A549 (cell line): ENCODE data around the gene CDYL2. TPM values are rescaled to one million over a fixed set of nuclear protein-coding genes. Genes with fewer than 3 reads are reported as not detected.

Experiments
- ATAC-seq, 2 experiments: fragments of 200-7000 bp in 1 of 2; fragments of >200 bp in 1 of 2; cut with Nextera tagmentation in 1 of 2; cut with Tn5 transposase in 1 of 2; 3 replicates each; pipeline versions ENCODE4 v1.8.0 to v1.9.1; 2018 to 2020; ENCODE audit warnings: mild to moderate bottlenecking in 1 of 2, moderate library complexity in 1 of 2
- CTCF ChIA-PET: fragments of 300-600 bp; sonication (Branson Sonifier 250); formaldehyde crosslinking; extraction: SDS; loops from one replicate; lab custom pipeline; 2021; ENCODE audit warnings: antibody characterized with exemption, inconsistent platforms; lab: Yijun Ruan, JAX
- POLR2A ChIA-PET: fragments of 350-600 bp; formaldehyde crosslinking; extraction: SDS; loops from one replicate; lab custom pipeline; 2021; ENCODE audit warnings: antibody characterized with exemption, inconsistent platforms; lab: Yijun Ruan, JAX
- DNase-seq, 2 experiments: peaks; one replicate each; pipeline versions ENCODE4 v3.0.0 to v3.0.0-alpha.2; 2011 to 2016; ENCODE audit warnings: low read depth in 1 of 2, low spot score in 1 of 2
- FAIRE-seq: peaks from 2 replicates; lab custom pipeline; 2011; peaks lifted over from hg19 to GRCh38; lab: Jason Lieb, UNC
- H3K27ac ChIP-seq, 2 experiments: fragments of >200 bp; sonication (Bioruptor Twin); formaldehyde crosslinking; 3 replicates each; pipeline ENCODE4 v1.5.1; 2016 to 2017
- H3K4me1 ChIP-seq: fragments of >200 bp; sonication (Bioruptor Twin); formaldehyde crosslinking; 3 replicates; pipeline ENCODE4 v1.6.1; 2016
- H3K4me2 ChIP-seq: fragments of >200 bp; sonication (Bioruptor Twin); formaldehyde crosslinking; 3 replicates; pipeline ENCODE4 v1.6.1; 2016
- H3K4me3 ChIP-seq: fragments of >200 bp; sonication (Bioruptor Twin); formaldehyde crosslinking; 3 replicates; pipeline ENCODE4 v1.5.1; 2016
- H3K9me3 ChIP-seq: fragments of >200 bp; sonication (Bioruptor Twin); formaldehyde crosslinking; 3 replicates; pipeline ENCODE4 v1.6.1; 2016
- CBX2 ChIP-seq: fragments of 200-600 bp; sonication (generic); IDR thresholded peaks from 2 replicates; pipeline ENCODE4 v1.6.1; 2016; ENCODE audit warnings: low read depth, mild to moderate bottlenecking, borderline replicate concordance
- CBX8 ChIP-seq: fragments of 200-600 bp; sonication (generic); IDR thresholded peaks from 2 replicates; pipeline ENCODE4 v1.6.1; 2016
- CEBPB ChIP-seq, 2 experiments: fragments of >200 bp in 1 of 2; sonication (Bioruptor Twin) in 1 of 2; formaldehyde crosslinking in 1 of 2; IDR thresholded peaks; 2 replicates each; pipeline ENCODE4 v1.6.1; 2012 to 2016
- CHD4 ChIP-seq: fragments of 200-600 bp; sonication (generic); IDR thresholded peaks from 2 replicates; pipeline ENCODE4 v1.6.1; 2016; ENCODE audit warnings: antibody characterized with exemption, mild to moderate bottlenecking, borderline replicate concordance
- EHMT2 ChIP-seq: fragments of 200-600 bp; sonication (generic); IDR thresholded peaks from 2 replicates; pipeline ENCODE4 v1.6.1; 2016; ENCODE audit warnings: antibody characterized with exemption, low read depth, mild to moderate bottlenecking, moderate library complexity
- EP300 ChIP-seq, 2 experiments: fragments of >200 bp; sonication (Bioruptor Twin); formaldehyde crosslinking; IDR thresholded peaks; 2 replicates in 1 of 2; 3 replicates in 1 of 2; pipeline ENCODE4 v1.6.1; 2016 to 2017
- ESRRA ChIP-seq: fragments of 150-350 bp; IDR thresholded peaks from 2 replicates; pipeline ENCODE4 v1.6.1; 2014; ENCODE audit warnings: mild to moderate bottlenecking, low read length, borderline replicate concordance
- FOSB ChIP-seq: fragments of 250-450 bp; sonication (Bioruptor Pico); IDR thresholded peaks from 2 replicates; pipeline ENCODE4 v1.5.0; 2020; ENCODE audit warnings: mild to moderate bottlenecking, moderate library complexity
- FOXS1 ChIP-seq: fragments of 250-450 bp; sonication (Bioruptor Pico); IDR thresholded peaks from 2 replicates; pipeline ENCODE4 v1.5.0; 2020; ENCODE audit warnings: mild to moderate bottlenecking, moderate library complexity
- HOXA7 ChIP-seq: fragments of 250-450 bp; sonication (Bioruptor Pico); IDR thresholded peaks from 2 replicates; pipeline ENCODE4 v1.5.0; 2020; ENCODE audit warnings: mild to moderate bottlenecking, moderate library complexity
- HOXB13 ChIP-seq: fragments of 250-450 bp; sonication (Bioruptor Pico); IDR thresholded peaks from 2 replicates; pipeline ENCODE4 v1.5.0; 2020; ENCODE audit warnings: low read depth, mild to moderate bottlenecking, moderate library complexity
- JUN ChIP-seq, 2 experiments: fragments of >200 bp; sonication (Bioruptor Twin); formaldehyde crosslinking; IDR thresholded peaks; 2 replicates in 1 of 2; 3 replicates in 1 of 2; pipeline ENCODE4 v1.6.1; 2016 to 2017
- JUNB ChIP-seq: fragments of >200 bp; sonication (Bioruptor Twin); formaldehyde crosslinking; IDR thresholded peaks from 2 replicates; pipeline ENCODE4 v1.6.1; 2016
- KDM5A ChIP-seq: fragments of 200-600 bp; sonication (generic); IDR thresholded peaks from 2 replicates; pipeline ENCODE4 v1.6.1; 2016; ENCODE audit warnings: antibody characterized with exemption, mild to moderate bottlenecking
- POLR2A ChIP-seq: IDR thresholded peaks from 2 replicates; pipeline ENCODE4 v1.6.1; 2012; ENCODE audit warnings: mild to moderate bottlenecking, low read length
- SMC3 ChIP-seq: fragments of >200 bp; sonication (Bioruptor Twin); formaldehyde crosslinking; IDR thresholded peaks from 3 replicates; pipeline ENCODE4 v1.6.1; 2018; ENCODE audit warnings: inconsistent platforms
- TP53 ChIP-seq: fragments of 250-450 bp; sonication (Bioruptor Pico); IDR thresholded peaks from 2 replicates; pipeline ENCODE4 v1.5.0; 2021; ENCODE audit warnings: mild to moderate bottlenecking, moderate library complexity
- ZFP36 ChIP-seq: fragments of 450-650 bp; IDR thresholded peaks from 2 replicates; pipeline ENCODE4 v1.6.1; 2014; ENCODE audit warnings: borderline replicate concordance; ENCODE audit not compliant: partially characterized antibody
- WGBS: methylation state at CpG from one replicate; pipeline ENCODE4 v1.1.6; 2017; ENCODE audit errors: missing lambda C conversion rate; 5-methylcytosine and 5-hydroxymethylcytosine counted together
- polyA plus RNA-seq, 4 experiments: library from polyadenylated mRNA; depleted of rRNA in 3 of 4; stranded (reverse); fragments of >200 nt; fragmentation: RNase III in 1 of 4; extraction: RNeasy Plus Mini Kit Qiagen cat#74134 plus additional on column Dnase treatment in 1 of 4; gene quantifications; 2 replicates in 3 of 4; 3 replicates in 1 of 4; pipeline ENCODE4 v1.2.3, GENCODE V29; 2011 to 2017
- TF ChIP-seq, protein P1 (sequence below): fragments of 200-600 bp; sonication (generic); IDR thresholded peaks from 2 replicates; pipeline ENCODE4 v1.6.1; 2016; ENCODE audit warnings: antibody characterized with exemption, mild to moderate bottlenecking, moderate library complexity
- TF ChIP-seq, protein P2 (sequence below): IDR thresholded peaks from 2 replicates; pipeline ENCODE4 v1.6.1; 2012; ENCODE audit warnings: low read depth, borderline replicate concordance
- TF ChIP-seq, protein P3 (sequence below): fragments of 150-350 bp; IDR thresholded peaks from 2 replicates; pipeline ENCODE4 v1.6.1; 2014; ENCODE audit warnings: low read depth, mild to moderate bottlenecking, low read length
- TF ChIP-seq, protein P4 (sequence below): fragments of 250-450 bp; sonication (Bioruptor Pico); IDR thresholded peaks from 2 replicates; pipeline ENCODE4 v1.5.0; 2020; ENCODE audit warnings: low read depth, mild to moderate bottlenecking, moderate library complexity
- TF ChIP-seq, protein P5 (sequence below): IDR thresholded peaks from 2 replicates; pipeline ENCODE4 v1.6.1; 2012
- TF ChIP-seq, protein P6 (sequence below): fragments of 450-650 bp; IDR thresholded peaks from 2 replicates; pipeline ENCODE4 v1.6.1; 2014; ENCODE audit warnings: antibody characterized with exemption

CDYL2 gene
- polyA plus RNA-seq, 2 of the 4 experiments (the other 2 are of a cell fraction) = 0.05 to 0.10 TPM

DNA sequence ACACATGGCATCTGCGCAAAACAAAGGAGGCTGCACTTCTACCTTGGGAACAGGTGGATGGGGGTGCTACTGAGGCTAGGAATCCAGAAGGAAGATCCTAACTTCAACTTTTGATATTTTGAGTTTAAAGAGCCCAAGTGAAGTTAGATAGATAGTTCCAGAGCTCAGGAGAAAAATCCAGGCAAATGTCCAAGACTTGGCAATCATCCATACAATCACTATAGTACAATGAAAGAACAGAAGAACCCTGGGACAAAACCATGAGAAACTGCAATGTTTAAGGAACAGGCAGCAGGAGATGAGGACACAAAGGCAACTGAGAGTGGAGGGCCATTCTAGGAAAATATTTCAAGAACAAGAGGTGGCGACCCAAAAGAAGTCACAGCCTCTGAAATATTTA lies 12.4 kb downstream of the CDYL2 start:
- ChIA-PET POLR2A (no interaction called here), CTCF (no interaction called here)
- Histone ChIP-seq H3K4me2 (no peak overlapping the region), H3K27ac (no peak overlapping the region), H3K4me3 (no peak overlapping the region), H3K9me3 (no peaks in the 10 kb centered on the region), H3K4me1 (no peaks in the 10 kb centered on the region)
- 45% methylated on average over 2 of the region's 2 CpGs for whole genome bisulfite sequencing
- no peak for DNase-seq
- ATAC-seq = no peak
- FAIRE-seq = no peak
- TF ChIP-seq ESRRA (no peak), FOXS1 (CRISPR knock-in tag) (no peak), FOSB (CRISPR knock-in tag) (no peak), SMC3 (no peak), CBX2 (no peak), CEBPB (IDR thresholded peaks at IDR 0.05) (no peak), ZFP36 (no peak), KDM5A (no peak), JUN (IDR thresholded peaks at IDR 0.05) (no peak), HOXA7 (CRISPR knock-in tag) (no peak)
- TF ChIP-seq, protein P1, sequence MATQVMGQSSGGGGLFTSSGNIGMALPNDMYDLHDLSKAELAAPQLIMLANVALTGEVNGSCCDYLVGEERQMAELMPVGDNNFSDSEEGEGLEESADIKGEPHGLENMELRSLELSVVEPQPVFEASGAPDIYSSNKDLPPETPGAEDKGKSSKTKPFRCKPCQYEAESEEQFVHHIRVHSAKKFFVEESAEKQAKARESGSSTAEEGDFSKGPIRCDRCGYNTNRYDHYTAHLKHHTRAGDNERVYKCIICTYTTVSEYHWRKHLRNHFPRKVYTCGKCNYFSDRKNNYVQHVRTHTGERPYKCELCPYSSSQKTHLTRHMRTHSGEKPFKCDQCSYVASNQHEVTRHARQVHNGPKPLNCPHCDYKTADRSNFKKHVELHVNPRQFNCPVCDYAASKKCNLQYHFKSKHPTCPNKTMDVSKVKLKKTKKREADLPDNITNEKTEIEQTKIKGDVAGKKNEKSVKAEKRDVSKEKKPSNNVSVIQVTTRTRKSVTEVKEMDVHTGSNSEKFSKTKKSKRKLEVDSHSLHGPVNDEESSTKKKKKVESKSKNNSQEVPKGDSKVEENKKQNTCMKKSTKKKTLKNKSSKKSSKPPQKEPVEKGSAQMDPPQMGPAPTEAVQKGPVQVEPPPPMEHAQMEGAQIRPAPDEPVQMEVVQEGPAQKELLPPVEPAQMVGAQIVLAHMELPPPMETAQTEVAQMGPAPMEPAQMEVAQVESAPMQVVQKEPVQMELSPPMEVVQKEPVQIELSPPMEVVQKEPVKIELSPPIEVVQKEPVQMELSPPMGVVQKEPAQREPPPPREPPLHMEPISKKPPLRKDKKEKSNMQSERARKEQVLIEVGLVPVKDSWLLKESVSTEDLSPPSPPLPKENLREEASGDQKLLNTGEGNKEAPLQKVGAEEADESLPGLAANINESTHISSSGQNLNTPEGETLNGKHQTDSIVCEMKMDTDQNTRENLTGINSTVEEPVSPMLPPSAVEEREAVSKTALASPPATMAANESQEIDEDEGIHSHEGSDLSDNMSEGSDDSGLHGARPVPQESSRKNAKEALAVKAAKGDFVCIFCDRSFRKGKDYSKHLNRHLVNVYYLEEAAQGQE = no peak
- TF ChIP-seq, protein P2, sequence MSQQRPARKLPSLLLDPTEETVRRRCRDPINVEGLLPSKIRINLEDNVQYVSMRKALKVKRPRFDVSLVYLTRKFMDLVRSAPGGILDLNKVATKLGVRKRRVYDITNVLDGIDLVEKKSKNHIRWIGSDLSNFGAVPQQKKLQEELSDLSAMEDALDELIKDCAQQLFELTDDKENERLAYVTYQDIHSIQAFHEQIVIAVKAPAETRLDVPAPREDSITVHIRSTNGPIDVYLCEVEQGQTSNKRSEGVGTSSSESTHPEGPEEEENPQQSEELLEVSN = no peak

DNA sequence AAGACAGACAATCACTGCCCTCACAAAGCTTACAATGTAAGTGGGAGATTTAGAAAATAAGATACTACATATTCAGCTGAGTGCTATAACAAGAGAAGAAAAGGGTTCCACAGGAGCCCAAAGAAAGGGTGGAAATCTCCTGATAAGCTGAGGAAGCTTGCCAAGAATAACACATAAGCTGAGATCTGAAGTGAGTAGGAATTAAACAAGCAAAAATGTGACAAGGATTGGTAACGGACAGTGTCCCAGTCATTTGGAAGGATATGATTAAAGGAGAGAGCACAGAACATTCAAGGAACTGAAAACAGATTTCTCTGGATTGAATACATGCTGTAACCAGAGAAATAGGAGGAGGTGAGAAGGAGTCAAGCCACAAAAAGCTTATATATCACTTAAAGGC lies 13.0 kb downstream of the CDYL2 start:
- POLR2A ChIA-PET = no interaction called here
- no peak for FAIRE-seq
- 8% methylated on average over 1 of the region's 1 CpG for WGBS

More for the DNA sequence above, 13.0 kb downstream of the CDYL2 start:
- H3K9me3 ChIP-seq = no peaks in the 10 kb centered on the region
- CTCF ChIA-PET = no interaction called here
- no peak overlapping the region for H3K4me2 ChIP-seq
- no peak for ATAC-seq
- no peak for DNase-seq
- no peak overlapping the region for H3K4me3 ChIP-seq
- TF ChIP-seq, protein P3, sequence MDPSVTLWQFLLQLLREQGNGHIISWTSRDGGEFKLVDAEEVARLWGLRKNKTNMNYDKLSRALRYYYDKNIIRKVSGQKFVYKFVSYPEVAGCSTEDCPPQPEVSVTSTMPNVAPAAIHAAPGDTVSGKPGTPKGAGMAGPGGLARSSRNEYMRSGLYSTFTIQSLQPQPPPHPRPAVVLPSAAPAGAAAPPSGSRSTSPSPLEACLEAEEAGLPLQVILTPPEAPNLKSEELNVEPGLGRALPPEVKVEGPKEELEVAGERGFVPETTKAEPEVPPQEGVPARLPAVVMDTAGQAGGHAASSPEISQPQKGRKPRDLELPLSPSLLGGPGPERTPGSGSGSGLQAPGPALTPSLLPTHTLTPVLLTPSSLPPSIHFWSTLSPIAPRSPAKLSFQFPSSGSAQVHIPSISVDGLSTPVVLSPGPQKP = no peak
- no peak for TF ChIP-seq HOXB13 (CRISPR knock-in tag)
- no peak for TF ChIP-seq FOSB (CRISPR knock-in tag)
- TF ChIP-seq CEBPB (IDR thresholded peaks at IDR 0.05) = no peak
- no peak for TF ChIP-seq EP300 (IDR thresholded peaks at IDR 0.05)
- TF ChIP-seq, protein P1 = no peak
- TF ChIP-seq POLR2A = no peak
- no peak for TF ChIP-seq EHMT2
- TF ChIP-seq, protein P4, sequence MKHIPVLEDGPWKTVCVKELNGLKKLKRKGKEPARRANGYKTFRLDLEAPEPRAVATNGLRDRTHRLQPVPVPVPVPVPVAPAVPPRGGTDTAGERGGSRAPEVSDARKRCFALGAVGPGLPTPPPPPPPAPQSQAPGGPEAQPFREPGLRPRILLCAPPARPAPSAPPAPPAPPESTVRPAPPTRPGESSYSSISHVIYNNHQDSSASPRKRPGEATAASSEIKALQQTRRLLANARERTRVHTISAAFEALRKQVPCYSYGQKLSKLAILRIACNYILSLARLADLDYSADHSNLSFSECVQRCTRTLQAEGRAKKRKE (CRISPR knock-in tag) = no peak
- TF ChIP-seq SMC3 = no peak
- TF ChIP-seq, protein P5, sequence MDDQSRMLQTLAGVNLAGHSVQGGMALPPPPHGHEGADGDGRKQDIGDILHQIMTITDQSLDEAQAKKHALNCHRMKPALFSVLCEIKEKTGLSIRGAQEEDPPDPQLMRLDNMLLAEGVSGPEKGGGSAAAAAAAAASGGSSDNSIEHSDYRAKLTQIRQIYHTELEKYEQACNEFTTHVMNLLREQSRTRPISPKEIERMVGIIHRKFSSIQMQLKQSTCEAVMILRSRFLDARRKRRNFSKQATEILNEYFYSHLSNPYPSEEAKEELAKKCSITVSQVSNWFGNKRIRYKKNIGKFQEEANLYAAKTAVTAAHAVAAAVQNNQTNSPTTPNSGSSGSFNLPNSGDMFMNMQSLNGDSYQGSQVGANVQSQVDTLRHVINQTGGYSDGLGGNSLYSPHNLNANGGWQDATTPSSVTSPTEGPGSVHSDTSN = no peak
- TF ChIP-seq CBX8 = no peak
- TF ChIP-seq, protein P6, sequence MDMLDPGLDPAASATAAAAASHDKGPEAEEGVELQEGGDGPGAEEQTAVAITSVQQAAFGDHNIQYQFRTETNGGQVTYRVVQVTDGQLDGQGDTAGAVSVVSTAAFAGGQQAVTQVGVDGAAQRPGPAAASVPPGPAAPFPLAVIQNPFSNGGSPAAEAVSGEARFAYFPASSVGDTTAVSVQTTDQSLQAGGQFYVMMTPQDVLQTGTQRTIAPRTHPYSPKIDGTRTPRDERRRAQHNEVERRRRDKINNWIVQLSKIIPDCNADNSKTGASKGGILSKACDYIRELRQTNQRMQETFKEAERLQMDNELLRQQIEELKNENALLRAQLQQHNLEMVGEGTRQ = no peak
- TF ChIP-seq TP53 (CRISPR knock-in tag) = no peak
- no peak for TF ChIP-seq CHD4
- no peak for TF ChIP-seq JUNB
- no peak overlapping the region for H3K27ac ChIP-seq
- no peaks in the 10 kb centered on the region for H3K4me1 ChIP-seq
